GM23338 (cell line): Measurements from ENCODE around the gene COPZ2. TPM values are rescaled to one million over a fixed set of nuclear protein-coding genes. Genes with fewer than 3 reads are reported as not detected.

ENCODE experiments used
- ATAC-seq: fragments of 200-7000 bp; cut with Tn5 transposase; 3 replicates; pipeline ENCODE4 v1.9.1; 2020
- DNase-seq: peaks from one replicate; pipeline ENCODE4 v3.0.0-alpha.2; 2015; ENCODE audit warnings: low spot score
- H2AFZ ChIP-seq: fragments of 200-600 bp; sonication (generic); 2 replicates; pipeline ENCODE4 v1.8.0; 2016; ENCODE audit warnings: antibody characterized with exemption, mild to moderate bottlenecking, moderate library complexity
- H3F3A ChIP-seq: fragments of 200-600 bp; sonication (generic); replicated peaks from 2 replicates; pipeline ENCODE4 v1.8.0; 2017; ENCODE audit warnings: antibody characterized with exemption, mixed run types, low read depth
- H3K27ac ChIP-seq: fragments of 200-600 bp; sonication (generic); 2 replicates; pipeline ENCODE4 v1.6.1; 2016; ENCODE audit warnings: low read depth
- H3K27me3 ChIP-seq: fragments of 200-600 bp; sonication (generic); 2 replicates; pipeline ENCODE4 v1.8.0; 2016; ENCODE audit warnings: mild to moderate bottlenecking, mixed run types, moderate library complexity; ENCODE audit not compliant: insufficient read depth
- H3K36me3 ChIP-seq: fragments of 200-600 bp; sonication (generic); 2 replicates; pipeline ENCODE4 v1.8.0; 2016; ENCODE audit warnings: mild to moderate bottlenecking; ENCODE audit not compliant: insufficient read depth
- H3K4me1 ChIP-seq: fragments of 200-600 bp; sonication (generic); 2 replicates; pipeline ENCODE4 v1.8.0; 2016; ENCODE audit warnings: mild to moderate bottlenecking, moderate library complexity; ENCODE audit not compliant: insufficient read depth
- H3K4me2 ChIP-seq: fragments of 200-600 bp; sonication (generic); 2 replicates; pipeline ENCODE4 v1.7.1; 2017; ENCODE audit warnings: mixed run types
- H3K4me3 ChIP-seq: fragments of 200-600 bp; sonication (generic); 2 replicates; pipeline ENCODE4 v1.6.1; 2016; ENCODE audit warnings: mixed run types
- H3K79me2 ChIP-seq: fragments of 200-600 bp; sonication (generic); replicated peaks from 2 replicates; pipeline ENCODE4 v1.8.0; 2017; ENCODE audit warnings: mild to moderate bottlenecking; ENCODE audit not compliant: insufficient read depth
- H3K9me2 ChIP-seq: fragments of 200-600 bp; sonication (generic); 2 replicates; pipeline ENCODE4 v1.8.0; 2017; ENCODE audit not compliant: insufficient read depth
- H4K20me1 ChIP-seq: fragments of 200-600 bp; sonication (generic); replicated peaks from 2 replicates; pipeline ENCODE4 v1.8.0; 2017; ENCODE audit warnings: mild to moderate bottlenecking; ENCODE audit not compliant: insufficient read depth
- H3K27ac Mint-ChIP-seq: 2 replicates; pipeline ENCODE4 v1.8.0; 2020; ENCODE audit warnings: inconsistent platforms, mild to moderate bottlenecking, moderate library complexity, mixed read lengths
- H3K27me3 Mint-ChIP-seq: 3 replicates; pipeline ENCODE4 v1.8.0; 2022; ENCODE audit warnings: low read depth, mild to moderate bottlenecking, moderate library complexity, mixed read lengths, inconsistent platforms; ENCODE audit not compliant: insufficient read depth, poor library complexity
- H3K36me3 Mint-ChIP-seq: 3 replicates; pipeline ENCODE4 v1.8.0; 2021; ENCODE audit warnings: low read depth, mild to moderate bottlenecking, inconsistent platforms, moderate library complexity, mixed read lengths
- H3K4me1 Mint-ChIP-seq: 3 replicates; pipeline ENCODE4 v1.8.0; 2020; ENCODE audit warnings: mild to moderate bottlenecking, inconsistent platforms, mixed read lengths
- H3K4me3 Mint-ChIP-seq: 3 replicates; pipeline ENCODE4 v1.8.0; 2021; ENCODE audit warnings: moderate library complexity, mild to moderate bottlenecking, inconsistent platforms, mixed read lengths
- H3K9me3 Mint-ChIP-seq: 3 replicates; pipeline ENCODE4 v1.8.0; 2020; ENCODE audit warnings: moderate library complexity, mild to moderate bottlenecking, inconsistent platforms, mixed read lengths
- CREB1 ChIP-seq: fragments of 250-450 bp; sonication (Bioruptor Pico); IDR thresholded peaks from 2 replicates; pipeline ENCODE4 v1.5.0; 2020; ENCODE audit warnings: low read depth, mild to moderate bottlenecking, moderate library complexity
- CTCF ChIP-seq, 2 experiments: fragments of 200-600 bp in 1 of 2; sonication (generic) in 1 of 2; conservative IDR thresholded peaks; 2 replicates each; pipeline versions ENCODE4 v1.5.1 to v1.6.1; 2016 to 2017; ENCODE audit warnings: antibody characterized with exemption in 2 of 2, low read depth in 2 of 2, mild to moderate bottlenecking in 2 of 2, moderate library complexity in 1 of 2
- ETS1 ChIP-seq: IDR thresholded peaks from 2 replicates; pipeline ENCODE4 v1.6.1; 2016; ENCODE audit warnings: antibody characterized with exemption
- EZH2 ChIP-seq: fragments of 200-600 bp; sonication (generic); IDR thresholded peaks from one replicate; pipeline ENCODE4 v1.8.0; 2017; ENCODE audit warnings: antibody characterized with exemption, mild to moderate bottlenecking, low read depth; ENCODE audit not compliant: unreplicated experiment
- EZH2phosphoT487 ChIP-seq: fragments of 200-600 bp; sonication (generic); IDR thresholded peaks from one replicate; pipeline ENCODE4 v1.8.1; 2018; ENCODE audit warnings: antibody characterized with exemption; ENCODE audit not compliant: unreplicated experiment
- JUNB ChIP-seq: IDR thresholded peaks from one replicate; pipeline ENCODE4 v1.6.1; 2016; ENCODE audit warnings: antibody characterized with exemption; ENCODE audit not compliant: unreplicated experiment
- NANOG ChIP-seq: IDR thresholded peaks from 2 replicates; pipeline ENCODE4 v1.6.1; 2016; ENCODE audit warnings: antibody characterized with exemption, borderline replicate concordance
- POLR2AphosphoS5 ChIP-seq: IDR thresholded peaks from 2 replicates; pipeline ENCODE4 v1.6.1; 2016; ENCODE audit warnings: antibody characterized with exemption, low read depth
- REST ChIP-seq: IDR thresholded peaks from one replicate; pipeline ENCODE4 v1.6.1; 2018; ENCODE audit warnings: antibody characterized with exemption; ENCODE audit not compliant: unreplicated experiment
- STAT1 ChIP-seq: IDR thresholded peaks from one replicate; pipeline ENCODE4 v1.6.1; 2016; ENCODE audit warnings: antibody characterized with exemption; ENCODE audit not compliant: unreplicated experiment
- ZNF114 ChIP-seq: fragments of 250-450 bp; sonication (Bioruptor Pico); IDR thresholded peaks from 2 replicates; pipeline ENCODE4 v1.5.0; 2020; ENCODE audit warnings: mild to moderate bottlenecking, moderate library complexity
- ZNF331 ChIP-seq: fragments of 250-450 bp; sonication (Bioruptor Pico); IDR thresholded peaks from 2 replicates; pipeline ENCODE4 v1.5.0; 2020; ENCODE audit warnings: low read depth, mild to moderate bottlenecking, moderate library complexity
- ZNF462 ChIP-seq: fragments of 250-450 bp; sonication (Bioruptor Pico); IDR thresholded peaks from 2 replicates; pipeline ENCODE4 v1.5.0; 2020; ENCODE audit warnings: mild to moderate bottlenecking, moderate library complexity
- polyA plus RNA-seq: library from polyadenylated mRNA; unstranded; fragments of >200 nt; fragmentation: Nextera tagmentation; extraction: Ambion mirVana; gene quantifications from 2 replicates; pipeline ENCODE4 v1.2.1, GENCODE V29; 2016
- total RNA-seq: library from RNA; depleted of rRNA; stranded (reverse); fragments of >200 nt; shearing (Covaris generic); gene quantifications from 2 replicates; pipeline ENCODE4 v1.2.3, GENCODE V29; 2014

Gene COPZ2
- total and polyA plus RNA-seq, 2 experiments from 2014 or later: not detected

- Histone ChIP-seq H3K27ac (no peak overlapping the region), H3K27me3 (peaks cover 15% of the 10 kb centered on the region), H3K9me2 (no peaks in the 10 kb centered on the region), H3K4me3 (no peak overlapping the region), H2AFZ (no peak overlapping the region), H3K79me2 (peaks cover 14% of the 10 kb centered on the region), H3K4me1 (peaks cover 17% of the 10 kb centered on the region), H3K36me3 (no peaks in the 10 kb centered on the region), H3K4me2 (no peak overlapping the region), H4K20me1 (no peaks in the 10 kb centered on the region; the same call in 1 of the 2 replicates), H3F3A (peaks cover 13% of the 10 kb centered on the region; the same call in 1 of the 2 replicates)
- Mint-ChIP-seq H3K4me3 (no peak overlapping the region), H3K36me3 (peaks cover 6% of the 10 kb centered on the region; the same call in 1 of the 3 replicates), H3K4me1 (peaks cover 23% of the 10 kb centered on the region), H3K27ac (no peak overlapping the region), H3K27me3 (peaks cover 23% of the 10 kb centered on the region), H3K9me3 (no peaks in the 10 kb centered on the region)
- ATAC-seq: no peak
- TF ChIP-seq ZNF114 (CRISPR knock-in tag): no peak
- TF ChIP-seq EZH2: no peak
- no peak for TF ChIP-seq STAT1
- no peak for TF ChIP-seq ZNF331 (CRISPR knock-in tag)
- TF ChIP-seq REST: no peak
- TF ChIP-seq CREB1 (CRISPR knock-in tag): no peak
- no peak for TF ChIP-seq ZNF462 (CRISPR knock-in tag)
- TF ChIP-seq ETS1: no peak
- no peak for TF ChIP-seq JUNB
- TF ChIP-seq EZH2phosphoT487: no peak
- TF ChIP-seq CTCF (conservative IDR thresholded peaks at IDR 0.05; ENCODE audit: low read depth in 2 of 2): no peak
- no peak for TF ChIP-seq POLR2AphosphoS5
- TF ChIP-seq NANOG: no peak
- no peak for DNase-seq
Measured at GRCh38 chr17:48043176-48043575, 5.6 kb upstream of the COPZ2 start.
